Breast epithelium (tissue), 3 donors: ENCODE measurements around the gene WFDC6.

ENCODE experiments used
- CTCF ChIP-seq, 3 donors: fragments of 450-650 bp; IDR thresholded peaks; one replicate each; pipeline ENCODE4 v1.5.1; 2016 to 2017; ENCODE audit warnings: antibody characterized with exemption in 3 of 3, mild to moderate bottlenecking in 3 of 3, moderate library complexity in 3 of 3
- POLR2A ChIP-seq: fragments of 450-650 bp; IDR thresholded peaks from one replicate; pipeline ENCODE4 v1.6.1; 2016; ENCODE audit warnings: antibody characterized with exemption, mild to moderate bottlenecking, moderate library complexity

GRCh38 chr20:45496166-45496565 is 43.1 kb downstream of the WFDC6 start:
- TF ChIP-seq CTCF (IDR thresholded peaks at IDR 0.05) (no peak), POLR2A (no peak)
